Epithelial cell of prostate (primary cell): Measurements from ENCODE around the gene COX18.

ENCODE experiments used
- DNase-seq: peaks from one replicate; pipeline ENCODE4 v3.0.0-alpha.2; 2011; ENCODE audit warnings: low read depth, low spot score
- H3K27ac ChIP-seq: fragments of 450-650 bp; 2 replicates; pipeline ENCODE4 v1.5.1; 2017; ENCODE audit warnings: mild to moderate bottlenecking

COX18 gene

GRCh38 chr4:73069338-73070073 is at the start of gene COX18:
Gene COX18, minus strand, starts transcription at chr4:73069716. Its CDS starts 67 bp downstream, at chr4:73069649.
- DNase-seq, result peak; percentile 86
- H3K27ac ChIP-seq, result peak within 1 kb of the TSS; percentile 83

- H3K27ac ChIP-seq, result no peak overlapping the region
- DNase-seq, result no peak
These were observed 40.0 kb upstream of the COX18 start for GRCh38 chr4:73109493-73109892.

DNA sequence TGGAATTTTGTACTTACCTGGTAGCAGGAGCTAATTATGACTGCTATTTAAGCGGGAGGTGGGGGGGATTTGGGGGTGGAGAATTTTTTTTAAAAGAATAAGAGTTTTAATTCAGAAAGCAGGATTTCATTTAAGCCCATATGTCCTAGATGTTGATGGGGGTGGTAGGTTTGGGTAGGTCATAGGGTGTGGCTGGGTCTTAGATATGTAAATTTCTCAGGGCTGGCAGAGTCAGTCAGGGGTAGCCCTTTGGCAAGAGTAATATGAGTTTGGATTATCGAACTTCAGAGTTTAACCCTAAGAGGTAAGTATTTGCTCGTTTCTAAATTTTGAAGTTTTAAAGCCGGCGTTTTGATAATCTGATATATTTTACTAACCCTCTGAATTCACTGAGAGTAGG is 35.2 kb upstream of the COX18 start:
- no peak for DNase-seq
- no peak overlapping the region for H3K27ac ChIP-seq

GRCh38 chr4:73103799-73104503 is 34.4 kb upstream of the COX18 start:
- DNase-seq, result no peak
- H3K27ac ChIP-seq, result no peak overlapping the region

DNA sequence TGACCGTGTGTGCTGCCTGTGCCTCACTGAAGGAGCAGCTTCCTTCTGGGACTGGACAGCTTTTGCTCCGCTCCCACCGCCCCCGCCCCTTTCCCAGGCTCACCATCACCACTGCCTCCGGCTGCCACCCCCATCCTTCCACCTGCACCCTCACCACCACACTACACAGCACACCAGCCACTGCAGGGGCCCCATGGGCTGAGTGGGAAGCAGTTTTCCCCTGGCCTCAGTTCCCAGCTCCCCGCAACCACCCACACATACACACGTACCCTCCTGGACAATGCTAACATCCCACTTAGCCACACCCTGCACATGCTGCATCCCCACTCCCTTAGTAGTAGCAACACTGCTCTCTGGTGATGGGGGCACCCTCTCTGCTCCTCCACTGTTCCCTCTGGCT is 29.6 kb upstream of the COX18 start:
- no peak overlapping the region for H3K27ac ChIP-seq
- DNase-seq, result no peak

DNA sequence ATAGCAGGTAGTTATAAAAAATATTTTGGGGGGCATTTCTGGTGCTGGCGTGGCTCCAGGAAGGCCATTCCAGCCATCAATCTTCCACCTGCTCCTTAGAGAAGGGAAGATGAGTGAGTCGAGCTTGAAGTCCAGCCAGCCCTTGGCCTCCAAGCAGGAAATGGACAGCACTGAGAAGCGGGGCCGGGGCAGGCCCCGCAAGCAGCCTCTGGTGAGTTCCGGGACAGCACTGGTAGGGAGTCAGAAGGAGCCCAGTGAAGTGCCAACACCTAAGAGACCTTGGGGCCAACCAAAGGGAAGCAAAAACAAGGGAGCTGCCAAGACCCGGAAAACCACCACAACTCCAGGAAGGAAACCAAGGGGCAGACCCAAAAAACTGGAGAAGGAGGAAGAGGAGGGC is 29.2 kb upstream of the COX18 start:
- H3K27ac ChIP-seq, result no peak overlapping the region
- DNase-seq, result no peak

DNA sequence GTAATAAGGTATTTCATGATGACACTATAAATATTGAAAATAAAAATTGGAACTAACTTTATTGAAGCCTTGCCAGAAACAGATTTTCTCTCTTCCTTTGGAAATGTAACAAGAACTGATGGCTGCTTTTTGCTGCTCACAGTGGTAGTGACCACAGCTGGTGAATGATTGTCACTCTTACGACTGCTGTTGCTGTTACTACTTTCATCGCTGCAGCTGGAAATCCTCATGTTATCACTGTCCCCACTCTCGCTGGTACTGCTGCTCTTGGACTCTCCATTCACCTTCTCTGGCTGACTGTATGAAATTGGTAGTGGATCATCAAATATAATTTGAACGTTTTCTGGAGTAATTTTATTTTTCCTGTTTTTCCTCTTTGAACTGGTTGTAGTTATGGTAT is 28.5 kb upstream of the COX18 start:
- no peak for DNase-seq
- no peak overlapping the region for H3K27ac ChIP-seq

GRCh38 chr4:73092868-73093267 is 23.4 kb upstream of the COX18 start:
- DNase-seq, result no peak
- no peak overlapping the region for H3K27ac ChIP-seq

GRCh38 chr4:73090738-73091137 is 21.2 kb upstream of the COX18 start:
- no peak for DNase-seq
- no peak overlapping the region for H3K27ac ChIP-seq

GRCh38 chr4:73087871-73088270 is 18.4 kb upstream of the COX18 start:
- DNase-seq, result no peak
- no peak overlapping the region for H3K27ac ChIP-seq

- DNase-seq, result no peak
- H3K27ac ChIP-seq, result no peak overlapping the region
These were observed 16.8 kb upstream of the COX18 start for GRCh38 chr4:73086095-73086868.

DNA sequence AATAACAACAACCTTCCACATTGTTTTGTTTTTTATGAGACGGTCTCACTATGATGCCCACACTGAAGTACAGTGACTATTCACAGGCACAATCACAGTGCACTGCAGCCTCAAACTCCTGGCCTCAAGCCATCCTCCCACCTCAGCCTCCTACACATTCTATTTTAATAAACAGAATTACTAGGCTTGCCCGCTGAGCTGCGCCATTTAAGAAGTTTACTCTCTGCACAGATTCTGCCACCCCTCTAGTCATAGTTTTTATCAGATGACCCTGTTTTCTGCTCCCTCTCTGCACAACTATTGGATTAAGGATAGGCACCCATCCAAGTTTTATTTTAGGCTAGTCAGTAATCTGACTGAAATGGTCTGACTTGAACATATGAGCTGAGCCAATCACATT is 11.3 kb upstream of the COX18 start:
- no peak overlapping the region for H3K27ac ChIP-seq
- no peak for DNase-seq

DNA sequence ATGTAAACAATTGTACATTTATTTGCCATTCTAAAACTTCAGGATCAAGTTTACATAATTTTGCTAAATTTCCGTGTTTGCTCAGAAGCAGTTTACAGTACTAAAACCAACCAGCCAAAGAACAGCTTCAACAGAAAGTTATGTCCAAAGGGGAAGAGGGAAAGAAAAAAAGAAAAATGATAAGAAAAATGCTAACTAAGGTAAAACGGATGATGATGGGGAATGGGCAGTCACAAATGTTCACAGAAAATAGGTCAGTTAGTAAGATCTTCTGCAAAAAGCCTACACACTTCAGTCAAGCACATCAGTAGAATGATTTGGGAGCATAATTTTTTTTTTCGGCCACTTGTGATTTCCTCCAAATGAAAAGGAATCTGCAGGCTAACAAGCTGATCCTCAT is 6.3 kb upstream of the COX18 start:
- H3K27ac ChIP-seq, result no peak overlapping the region
- no peak for DNase-seq

- H3K27ac ChIP-seq, result peak overlapping the region; percentile 83
- DNase-seq, result no peak
These were observed 516 bp upstream of the COX18 start for GRCh38 chr4:73070074-73070390.

DNA sequence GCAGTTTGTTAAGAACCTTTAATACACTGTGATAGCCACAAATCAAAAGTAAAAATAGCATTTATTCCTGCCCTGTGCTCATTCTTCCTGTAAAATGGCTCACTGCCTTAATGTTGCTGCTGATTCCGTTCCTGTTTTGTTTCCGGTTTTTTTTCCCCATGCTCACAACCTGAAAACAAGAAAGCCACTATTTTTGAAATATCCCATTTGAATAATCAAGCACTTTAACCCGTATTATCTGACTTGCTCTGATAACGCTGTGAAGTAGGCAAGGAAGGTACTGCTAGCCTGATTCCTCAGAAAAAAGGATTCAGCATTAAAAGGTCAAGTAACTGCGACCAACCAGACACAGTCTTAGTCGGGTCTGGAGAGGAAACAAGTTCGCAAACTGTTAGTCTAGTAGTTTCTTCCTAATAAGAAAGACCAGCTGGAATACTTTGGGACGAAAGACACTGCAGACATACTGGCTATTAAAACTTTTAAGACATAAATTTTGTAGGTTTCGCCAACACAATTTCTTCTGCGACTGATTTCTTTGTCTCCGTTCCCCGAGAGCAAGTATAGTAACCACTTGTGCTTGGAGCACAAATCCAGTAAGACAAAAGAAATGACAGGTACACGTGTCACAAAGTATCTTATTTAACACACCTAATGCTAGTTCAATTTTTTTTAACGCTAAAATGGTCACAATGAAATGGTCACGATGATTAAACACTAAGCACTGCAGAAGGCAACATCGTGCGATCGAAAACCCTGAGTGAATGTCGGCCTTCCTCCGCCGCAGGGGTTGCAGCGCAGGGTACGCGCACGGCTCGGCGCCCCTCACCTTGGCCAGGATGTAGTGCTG is 802 bp downstream of the COX18 start:
- no peak for DNase-seq
- H3K27ac ChIP-seq, result peak overlapping the region; percentile 83

GRCh38 chr4:73067971-73068394 is 1.5 kb downstream of the COX18 start:
- H3K27ac ChIP-seq, result peak overlapping the region; percentile 83
- DNase-seq, result no peak

GRCh38 chr4:73066928-73067327 is 2.6 kb downstream of the COX18 start:
- H3K27ac ChIP-seq, result no peak overlapping the region
- DNase-seq, result no peak

GRCh38 chr4:73066445-73066844 is 3.1 kb downstream of the COX18 start:
- no peak overlapping the region for H3K27ac ChIP-seq

DNA sequence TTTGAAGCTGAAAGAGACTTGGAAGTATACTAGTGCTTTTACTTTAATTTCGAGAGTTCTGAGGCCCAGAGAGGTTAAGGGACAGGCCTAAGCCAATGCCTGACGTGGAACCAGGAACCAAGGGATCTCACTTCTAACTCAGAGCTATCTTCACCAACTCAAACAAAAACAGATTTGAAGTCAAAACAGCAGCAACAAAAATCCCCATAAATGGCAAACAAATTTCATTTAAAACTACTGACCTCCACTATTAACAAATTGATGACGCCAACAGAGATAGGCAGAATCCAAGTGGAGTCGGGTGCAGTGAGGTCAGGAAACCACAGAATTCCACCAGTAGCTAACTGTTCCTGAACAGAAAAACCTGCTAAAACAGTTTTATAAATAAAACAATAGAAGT is 5.0 kb downstream of the COX18 start:
- no peak overlapping the region for H3K27ac ChIP-seq
- DNase-seq, result no peak

More at GRCh38 chr4:73066445-73066844, 3.1 kb downstream of the COX18 start:
- DNase-seq, result no peak

GRCh38 chr4:73055241-73055897 is 14.1 kb downstream of the COX18 start:
- H3K27ac ChIP-seq, result no peak overlapping the region

More at GRCh38 chr4:73055241-73055897, 14.1 kb downstream of the COX18 start:
- DNase-seq, result no peak
